DMS 273 (cell line): ENCODE results near the gene FBL.
"Not testable (repeated sequence)": the region's sequence is repeated elsewhere in the genome, so short reads cannot be mapped to it uniquely, and the experiment has no call there.

Experiments
- DNase-seq: peaks from one replicate; lab custom pipeline; 2025; ENCODE audit not compliant: unreplicated experiment; lab: John Stamatoyannopoulos, UW

The FBL gene

DNA sequence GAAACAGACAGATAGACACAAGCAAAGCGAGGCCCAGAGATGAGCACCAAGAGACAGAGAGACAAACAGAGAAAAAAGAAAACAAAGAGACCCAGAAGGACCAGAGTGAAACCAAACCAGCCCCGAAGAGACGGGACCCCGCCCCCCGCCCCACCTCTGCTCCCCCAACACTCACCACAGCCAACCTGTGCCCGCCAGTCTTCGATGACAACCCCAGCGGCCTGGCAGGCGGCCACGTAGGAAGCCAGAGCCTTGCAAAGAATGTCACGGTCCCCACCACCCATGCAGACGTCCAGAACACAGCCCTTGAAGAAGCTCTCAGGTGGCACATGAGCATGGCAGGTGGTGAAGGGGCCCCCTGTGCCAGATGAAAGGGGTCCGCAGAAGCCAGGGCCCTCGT, 31.3 kb upstream of the FBL start:
- DNase-seq: peak; percentile 27

DNA sequence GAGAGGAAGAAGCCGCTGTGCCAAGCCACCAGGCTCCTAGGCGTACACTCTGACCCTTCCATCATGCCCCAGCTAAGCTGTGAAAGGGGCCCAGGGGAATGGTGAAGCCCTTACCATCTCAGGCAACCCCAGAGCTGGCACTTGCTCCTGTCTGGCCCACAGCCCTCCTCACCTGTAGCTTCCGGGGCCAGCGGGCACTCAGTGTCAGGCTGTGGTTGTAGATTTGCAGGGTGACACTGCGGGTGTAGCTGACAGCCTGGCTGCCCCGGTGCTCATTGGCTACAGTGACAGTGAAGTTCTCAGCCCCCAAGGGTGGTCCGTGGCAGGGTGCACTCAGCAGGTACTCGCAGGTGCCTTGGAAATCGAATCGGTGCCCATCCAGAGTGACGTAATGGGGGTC, 30.3 kb upstream of the FBL start:
- DNase-seq: not testable (repeated sequence)

DNA sequence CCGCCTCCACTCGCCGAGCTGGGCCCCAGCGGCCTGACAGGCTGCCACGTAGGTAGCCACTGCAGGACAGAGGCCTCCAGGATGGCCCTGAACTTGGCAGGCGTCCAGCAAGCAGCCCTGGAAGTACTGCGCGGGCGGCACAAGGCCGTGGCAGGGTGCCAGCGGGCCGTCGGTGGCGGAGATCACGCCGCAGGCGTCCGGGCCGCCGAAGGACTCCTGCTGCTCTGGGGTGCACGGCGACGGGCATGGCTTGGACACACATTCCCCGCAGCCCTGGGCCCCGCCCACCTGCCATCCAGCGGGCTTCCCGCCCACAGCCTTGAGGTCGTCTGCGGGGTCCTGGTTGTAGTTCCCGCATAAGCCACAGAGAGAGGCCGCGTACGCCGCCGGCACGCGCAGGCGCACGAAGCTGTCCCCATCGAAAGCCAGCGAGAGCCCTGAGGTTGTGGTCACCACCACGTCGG, 29.3 kb upstream of the FBL start:
- DNase-seq: not testable (repeated sequence)

DNA sequence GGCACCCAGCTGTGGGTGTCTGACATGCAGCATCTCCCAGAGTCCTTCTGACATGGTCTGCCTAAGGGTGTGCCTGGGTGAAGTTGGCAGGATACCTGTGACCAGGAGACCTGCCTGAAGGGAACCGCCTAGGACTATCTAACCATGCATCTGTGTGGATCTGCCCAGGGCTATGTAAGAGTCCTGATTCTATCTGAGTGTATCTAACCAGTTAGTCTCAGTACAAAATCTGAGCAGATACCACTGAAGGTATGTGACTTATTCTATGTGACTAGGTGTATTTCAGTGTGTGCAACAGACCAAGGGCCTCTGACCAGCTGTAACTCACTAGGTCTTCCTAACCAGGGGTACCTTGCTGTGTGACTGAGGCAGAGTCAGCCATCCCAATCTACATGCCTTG, 28.2 kb upstream of the FBL start:
- no peak for DNase-seq

DNA sequence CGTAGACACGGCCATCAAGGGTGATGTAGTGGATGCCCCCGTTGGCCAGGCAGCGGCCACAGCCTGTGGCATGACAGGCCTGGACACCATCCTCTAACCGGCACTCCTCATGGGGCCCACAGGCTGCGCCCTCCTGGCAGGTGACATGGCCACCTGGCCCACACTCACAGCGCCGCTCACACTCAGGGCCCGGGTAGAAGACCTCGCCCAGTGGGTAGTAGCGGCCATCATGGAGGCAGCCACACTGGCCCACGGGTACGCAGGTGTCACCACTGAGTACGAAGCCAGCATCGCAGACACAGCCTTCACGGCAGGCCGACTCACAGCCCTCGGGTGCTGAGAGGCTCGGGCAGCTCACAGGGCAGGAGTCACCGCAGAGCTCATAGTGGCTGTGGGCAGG, 27.2 kb upstream of the FBL start:
- no peak for DNase-seq

DNA sequence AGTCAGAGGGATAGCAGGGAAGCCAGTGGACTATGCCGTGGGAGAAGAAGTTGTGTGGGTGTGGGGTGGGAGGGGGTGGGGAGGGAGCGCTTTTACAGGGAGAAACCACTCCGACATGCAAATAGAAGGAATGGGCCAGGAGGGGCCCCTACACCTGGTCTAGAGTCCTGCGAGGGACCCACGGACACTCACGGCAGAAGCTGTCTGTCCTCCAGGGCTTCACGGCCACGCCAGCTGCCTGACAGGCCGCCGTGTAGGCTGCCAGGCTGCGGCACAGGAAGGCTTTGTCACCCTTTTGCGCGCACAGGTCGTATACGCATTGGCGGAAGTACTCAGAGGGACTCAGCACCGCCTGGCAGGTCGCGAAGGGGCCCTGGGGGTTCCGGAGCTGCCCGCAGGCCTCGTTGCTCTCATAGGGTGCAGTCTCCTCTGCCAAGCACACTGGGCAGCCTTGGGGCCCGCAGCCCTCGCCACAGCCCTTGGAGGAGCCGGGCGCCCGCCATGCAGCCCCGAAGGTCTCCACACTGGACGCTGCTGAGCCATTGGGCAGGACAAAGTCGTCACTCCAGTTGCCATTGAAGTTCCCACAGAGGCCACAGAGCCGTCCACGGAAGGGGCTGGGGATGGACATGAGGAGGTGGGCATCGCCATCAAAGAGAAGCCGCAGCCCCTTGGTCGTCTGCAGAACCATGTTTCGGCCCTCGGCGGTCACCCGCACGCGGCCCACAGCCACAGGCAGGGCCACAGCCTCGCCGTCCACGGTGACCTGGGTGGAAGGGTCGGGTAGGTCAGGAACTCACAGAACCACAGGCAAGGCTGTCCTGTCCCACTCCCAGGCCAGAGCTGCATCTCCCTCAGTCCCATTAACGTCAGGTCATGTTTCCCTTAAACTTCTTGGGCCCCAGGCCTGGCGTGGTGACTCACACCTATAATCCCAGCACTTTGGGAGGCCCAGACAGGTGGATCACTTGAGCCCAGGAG, 26.0 kb upstream of the FBL start:
- no peak for DNase-seq

DNA sequence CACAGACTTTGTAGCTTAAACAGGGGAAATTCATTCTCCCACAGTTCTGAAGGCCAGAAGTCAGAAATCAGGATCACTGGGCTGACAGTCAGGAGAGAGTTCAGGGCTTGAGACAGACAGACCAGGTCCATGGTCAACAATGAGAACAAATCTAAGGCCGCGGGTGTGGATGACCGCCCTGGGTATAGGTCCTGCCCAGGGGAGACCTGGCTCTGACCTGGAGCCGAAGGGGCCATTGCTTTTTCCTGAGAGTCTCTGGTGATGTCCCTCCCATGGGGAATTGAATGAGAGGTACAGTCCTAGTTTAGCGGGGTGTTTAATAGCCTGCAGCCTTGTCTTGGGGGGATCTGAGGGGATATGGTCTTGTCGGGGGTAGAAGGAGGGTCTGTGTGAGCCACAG, 25.2 kb upstream of the FBL start:
- DNase-seq: no peak

DNA sequence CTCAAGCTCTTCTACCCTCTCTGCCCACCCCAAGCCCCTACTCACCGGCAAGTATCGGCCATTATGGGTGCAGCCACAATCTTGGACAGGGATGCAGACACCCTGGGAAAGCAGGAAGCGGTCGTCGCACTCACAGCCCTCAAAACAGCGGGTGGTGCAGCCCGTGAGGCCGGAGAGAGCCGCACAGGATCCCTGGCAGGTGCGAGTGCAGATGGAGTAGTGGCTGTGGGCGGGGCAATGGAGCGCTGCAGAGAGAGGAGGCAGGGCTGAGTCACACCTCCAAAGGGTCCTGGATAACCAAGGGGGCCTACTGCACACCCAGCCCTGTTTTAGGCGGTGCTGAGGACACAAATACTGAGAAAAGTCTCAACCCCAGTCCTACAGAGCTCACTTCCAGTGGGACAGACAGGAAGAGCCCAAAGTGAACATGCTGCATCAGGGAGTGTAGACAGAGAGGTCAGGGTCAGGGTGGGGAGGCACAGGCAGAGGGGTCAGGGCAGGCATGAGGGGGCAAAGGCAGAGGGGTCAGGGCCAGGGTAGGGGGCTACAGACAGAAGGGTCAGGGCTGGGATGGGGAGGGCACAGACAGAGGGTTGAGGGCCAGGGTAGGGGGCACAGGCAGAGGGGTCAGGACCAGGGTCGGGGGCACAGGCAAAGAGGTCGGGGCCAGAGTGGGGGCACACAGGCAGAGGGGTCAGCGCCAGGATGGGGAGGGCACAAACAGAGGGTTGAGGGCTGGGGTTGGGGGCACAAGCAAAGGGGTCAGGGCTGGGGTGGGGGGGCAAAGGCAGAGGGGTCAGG, 24.2 kb upstream of the FBL start:
- peak; percentile 71 for DNase-seq

DNA sequence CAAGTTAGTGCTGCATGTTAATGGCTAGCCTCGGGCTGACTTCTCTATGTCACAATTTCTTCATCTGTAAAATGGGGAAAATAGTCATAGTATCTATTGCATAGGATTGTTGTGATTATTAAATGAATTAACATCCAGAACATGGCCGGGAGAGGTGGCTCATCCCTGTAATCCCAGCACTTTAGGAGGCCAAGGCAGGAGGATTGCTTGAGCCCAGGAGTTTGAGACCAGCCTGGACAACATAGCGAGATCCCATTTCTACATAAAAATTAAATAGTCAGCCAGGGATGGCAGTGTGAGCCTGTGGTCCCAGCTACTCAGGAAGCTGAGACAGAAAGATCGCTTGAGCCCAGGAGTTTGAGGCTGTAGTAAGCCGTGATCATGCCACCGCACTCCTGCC, 21.8 kb upstream of the FBL start:
- no peak for DNase-seq

DNA sequence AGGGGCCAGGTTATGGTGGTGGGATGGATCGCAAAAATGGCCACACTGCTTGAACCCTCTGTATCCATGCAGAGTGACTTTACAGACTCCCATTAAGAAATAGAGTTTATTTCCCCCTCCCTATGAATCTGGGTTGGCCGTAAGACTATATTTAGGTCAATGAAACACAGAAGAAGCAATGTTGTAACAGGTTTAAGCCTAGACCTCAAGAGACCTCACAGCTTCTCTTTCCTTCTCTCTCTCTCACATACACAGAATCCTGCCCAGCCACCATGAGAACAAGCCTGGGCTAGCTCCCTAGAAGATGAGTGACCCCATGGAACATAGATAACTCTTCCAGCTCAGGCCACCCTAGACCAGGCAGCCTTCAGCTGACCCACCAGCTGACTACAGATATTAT, 21.0 kb upstream of the FBL start:
- DNase-seq: no peak

DNA sequence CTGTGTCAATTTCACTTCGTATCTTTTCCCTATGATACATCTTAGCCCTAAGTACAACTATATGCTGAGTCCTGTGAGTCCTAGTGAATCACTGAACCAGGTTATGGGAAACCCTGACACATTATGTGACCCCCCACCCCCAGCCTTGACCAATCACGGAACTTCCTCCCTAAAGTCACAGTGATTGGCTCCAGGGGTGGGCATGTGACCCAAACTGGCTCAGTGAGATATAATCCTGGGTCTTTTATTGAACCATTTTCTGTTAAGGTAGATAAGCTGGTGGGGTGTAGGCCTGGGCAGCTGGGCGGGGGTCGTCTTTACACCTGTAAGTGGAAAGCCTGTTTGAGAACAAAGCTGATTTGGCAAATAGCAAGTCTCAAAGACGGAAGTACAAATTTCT, 19.8 kb upstream of the FBL start:
- no peak for DNase-seq

DNA sequence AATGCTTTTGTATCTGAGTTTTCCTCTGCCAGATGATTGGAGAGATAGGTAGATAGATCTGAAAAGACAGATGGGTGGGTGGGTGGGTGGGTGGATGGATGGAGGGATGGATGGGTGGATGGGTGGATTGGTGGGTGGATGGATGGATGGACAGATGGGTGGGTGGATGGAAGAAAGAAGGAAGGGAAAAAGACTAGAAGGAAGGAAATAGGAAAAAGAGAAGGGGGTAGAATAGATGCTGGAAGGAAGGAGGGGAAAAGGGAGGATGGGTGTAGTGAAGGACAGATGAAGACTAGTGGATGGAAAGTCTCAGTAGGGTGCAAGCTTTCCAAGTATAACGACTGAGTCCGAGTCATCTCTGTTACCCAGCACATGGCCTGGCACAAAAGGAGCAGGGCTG, 19.0 kb upstream of the FBL start:
- no peak for DNase-seq

DNA sequence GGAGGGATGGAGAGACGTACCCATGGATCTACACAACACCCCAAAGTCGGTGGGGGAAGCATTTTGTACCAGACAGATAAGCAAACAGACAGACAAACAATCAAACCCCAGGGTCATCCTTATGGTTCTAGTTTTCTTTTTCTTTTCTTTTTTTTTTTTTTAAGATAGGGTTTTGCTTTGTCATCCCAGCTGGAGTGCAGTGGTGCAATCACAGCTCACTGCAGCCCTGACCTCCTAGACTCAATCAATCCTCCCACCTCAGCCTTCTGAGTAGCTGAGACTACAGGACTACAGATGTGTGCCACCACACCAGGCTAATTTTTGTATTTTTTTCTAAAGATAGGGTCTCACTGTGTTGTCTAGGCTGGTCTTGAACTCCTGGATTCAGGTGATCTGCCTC, 17.9 kb upstream of the FBL start:
- DNase-seq: no peak

DNA sequence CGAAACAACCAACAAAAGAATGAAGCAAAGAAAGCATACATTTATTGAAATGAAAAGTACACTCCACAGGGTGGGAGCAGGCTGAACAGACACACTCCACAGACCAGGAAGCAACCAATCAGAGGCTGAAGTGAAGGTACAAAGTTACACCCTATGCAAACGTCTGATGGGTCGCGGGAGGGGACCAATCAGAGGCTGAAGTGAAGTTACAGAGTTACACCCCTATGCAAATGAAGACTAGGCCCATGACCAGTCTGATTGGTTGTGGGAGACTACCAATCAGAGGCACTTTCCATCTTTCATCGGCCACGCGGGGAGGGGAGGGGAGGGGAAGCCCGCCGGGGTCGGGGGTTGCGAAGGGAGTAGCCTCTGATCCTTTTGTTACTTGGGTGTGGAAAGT, 12.4 kb upstream of the FBL start:
- peak; percentile 46 for DNase-seq

DNA sequence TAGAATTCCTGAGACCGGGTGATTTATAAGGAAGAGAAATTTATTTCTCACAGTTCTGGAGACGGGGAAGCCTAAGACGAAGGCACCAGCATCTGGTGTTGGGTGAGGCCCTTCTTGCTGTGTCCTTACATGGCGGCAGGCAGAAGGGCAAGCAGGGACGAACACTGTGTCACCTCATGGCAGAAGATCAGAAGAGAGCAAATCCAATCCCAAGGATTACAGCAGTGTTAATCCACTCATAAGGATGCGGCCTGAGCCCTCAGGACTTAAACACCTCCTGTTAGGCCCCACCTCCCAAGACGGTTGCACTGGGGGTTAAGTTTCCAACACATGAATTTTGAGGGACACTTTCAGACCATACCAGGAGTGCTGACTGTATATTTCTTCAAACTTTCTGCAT, 6.7 kb upstream of the FBL start:
- DNase-seq: no peak

DNA sequence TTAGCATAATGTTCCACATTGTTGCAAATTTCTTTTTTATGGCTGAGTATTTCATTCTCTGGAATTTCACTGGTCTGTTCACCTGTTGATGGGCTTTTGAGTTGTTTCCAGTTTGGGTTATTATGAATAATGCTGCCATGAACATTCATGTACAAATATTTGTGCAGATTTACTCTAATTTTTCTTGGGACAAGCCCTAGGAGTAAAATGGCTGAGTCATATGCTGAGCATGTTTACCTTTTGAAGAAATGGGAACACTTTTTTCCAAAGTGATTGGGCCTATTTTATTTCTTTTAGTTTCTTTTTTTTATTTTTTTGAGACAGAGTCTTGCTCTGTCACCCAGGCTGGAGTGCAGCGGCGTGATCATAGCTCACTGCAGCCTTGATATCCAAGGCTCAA, 4.7 kb upstream of the FBL start:
- no peak for DNase-seq

DNA sequence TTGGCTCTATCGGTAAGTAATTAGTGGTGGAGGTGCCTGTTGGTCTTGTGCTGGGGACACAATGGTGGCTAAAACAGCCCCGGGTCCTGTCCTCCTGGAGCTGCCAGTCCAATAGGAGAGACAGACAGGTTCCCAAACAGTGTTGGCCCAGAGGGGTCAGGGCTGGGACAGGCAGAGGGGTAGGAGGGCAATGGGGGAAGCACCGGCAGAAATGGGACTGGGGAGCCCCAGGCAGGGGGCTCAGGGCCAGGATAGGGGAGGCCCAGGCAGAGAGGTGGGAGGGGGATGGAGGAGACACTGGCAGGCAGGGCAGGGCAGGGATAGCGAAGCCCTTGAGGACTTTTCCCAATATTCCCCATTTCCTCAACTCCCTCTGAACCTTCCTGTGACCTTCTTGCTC, 2.2 kb upstream of the FBL start:
- DNase-seq: no peak

DNA sequence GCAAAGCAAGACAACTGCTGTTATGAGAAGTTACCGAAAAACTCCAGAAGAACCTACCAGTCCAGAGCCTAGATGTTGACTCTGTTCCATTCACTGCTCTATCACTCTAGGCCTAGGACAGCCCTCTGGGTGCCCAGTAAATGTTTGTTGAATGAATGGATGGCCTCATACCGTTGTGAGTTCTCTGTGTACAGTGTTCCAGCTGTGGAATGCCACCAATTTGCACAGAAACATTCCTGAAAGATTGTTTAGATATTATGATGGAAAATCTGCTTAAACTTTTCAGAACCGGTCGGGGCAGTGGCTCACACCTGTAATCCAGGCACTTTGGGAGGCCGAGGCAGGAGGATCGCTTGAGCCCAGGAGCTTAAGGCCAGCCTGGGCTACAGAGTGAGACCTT, 1.3 kb upstream of the FBL start:
- no peak for DNase-seq

DNA sequence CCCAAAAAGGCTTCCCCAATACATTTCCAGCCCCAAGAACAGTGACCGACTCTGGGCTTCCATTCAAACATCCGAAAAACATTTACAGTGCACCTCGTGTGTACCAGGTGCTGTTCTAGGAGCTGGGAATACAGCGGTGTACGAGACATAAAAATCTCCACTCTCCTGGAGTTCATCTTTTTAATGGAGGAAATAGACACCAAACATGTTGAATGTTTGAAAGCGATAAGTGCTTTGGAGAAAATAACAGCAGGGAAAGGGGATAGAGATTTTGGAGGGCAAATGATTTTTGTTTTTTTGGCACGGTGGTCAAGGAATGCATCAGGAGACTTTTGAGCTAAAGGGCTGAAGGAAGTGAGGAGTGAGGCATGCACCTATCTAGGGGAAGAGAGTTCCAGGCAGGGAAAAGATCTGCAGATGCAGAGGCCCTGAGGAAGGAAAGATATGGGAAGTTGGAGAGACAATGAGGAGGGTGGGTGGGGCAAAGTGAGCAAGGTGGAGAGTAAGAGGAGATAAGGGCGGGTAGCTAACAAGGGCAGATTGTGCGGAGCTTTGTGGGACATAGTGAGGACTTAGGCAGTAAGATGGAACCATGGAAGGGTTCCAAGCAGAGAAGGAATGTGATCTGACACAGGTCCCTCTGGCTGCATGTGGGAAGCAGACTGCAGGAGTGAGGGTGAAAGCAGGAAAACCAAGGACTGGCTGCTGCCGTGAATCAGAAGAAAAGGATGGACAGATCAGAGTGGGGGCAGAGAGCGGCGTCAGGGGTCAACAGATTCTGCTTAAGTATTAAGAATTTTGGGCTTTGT, 703 bp upstream of the FBL start:
- DNase-seq: no peak

DNA sequence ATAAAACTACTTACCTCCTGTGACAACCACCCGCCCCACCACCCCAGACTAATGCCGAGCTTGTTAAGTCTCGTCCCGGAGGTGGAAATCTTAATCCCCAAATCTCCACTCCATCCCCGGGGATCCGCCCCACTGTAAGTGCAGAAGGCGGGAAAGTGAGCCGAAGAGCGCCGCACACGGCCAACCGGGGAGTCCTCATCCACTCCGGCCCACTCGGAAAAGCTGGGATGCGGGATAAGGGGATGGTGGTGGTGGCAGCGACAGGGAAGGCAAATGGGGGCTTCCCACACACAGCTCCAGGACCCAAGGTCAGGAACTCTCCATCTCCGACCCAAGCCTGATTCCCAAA, 621 bp downstream of the FBL start:
- peak; percentile 73 for DNase-seq

DNA sequence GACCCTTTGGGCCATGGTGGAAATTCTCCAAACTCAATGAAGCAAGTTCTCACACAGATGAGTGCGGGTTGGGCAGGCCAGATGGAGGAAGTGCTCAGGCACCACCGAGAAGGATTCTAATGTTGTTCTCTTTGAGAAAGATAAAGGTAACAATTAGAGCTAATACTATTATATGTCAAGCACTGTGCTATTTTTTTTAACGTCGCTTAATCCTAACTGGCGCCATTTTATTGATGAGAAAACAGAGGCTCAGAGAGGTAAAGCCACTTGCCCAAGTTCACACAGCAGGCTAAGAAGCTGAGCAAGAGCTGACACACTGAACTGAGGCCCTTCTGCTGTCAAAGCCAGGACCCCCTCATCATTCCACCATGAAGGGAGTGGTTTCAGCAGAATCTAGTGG, 1.0 kb downstream of the FBL start:
- DNase-seq: peak; percentile 46
